ENCODE results near the gene SH3TC1.

Gene SH3TC1

DNA sequence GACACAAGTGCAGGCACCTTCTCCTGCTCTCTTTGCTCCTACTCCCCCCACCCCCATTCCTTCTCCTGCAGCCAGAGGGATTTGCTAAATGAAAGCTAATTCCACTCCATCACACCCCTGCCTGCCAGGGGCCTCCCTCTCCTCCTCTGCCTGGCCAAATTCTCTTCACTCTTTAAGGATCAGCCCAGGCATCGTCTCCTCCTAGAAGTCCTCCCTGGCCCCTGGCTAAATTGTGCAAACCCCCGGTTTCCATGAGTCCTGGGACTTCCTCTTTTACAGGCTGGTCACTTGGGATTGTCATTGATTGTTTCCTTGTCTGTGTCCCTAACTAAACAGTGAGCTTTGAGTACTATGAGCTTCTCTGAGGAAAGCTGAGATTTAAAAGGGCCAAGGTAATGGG is 31.8 kb upstream of the SH3TC1 start:
- TF ChIP-seq, protein P1, sequence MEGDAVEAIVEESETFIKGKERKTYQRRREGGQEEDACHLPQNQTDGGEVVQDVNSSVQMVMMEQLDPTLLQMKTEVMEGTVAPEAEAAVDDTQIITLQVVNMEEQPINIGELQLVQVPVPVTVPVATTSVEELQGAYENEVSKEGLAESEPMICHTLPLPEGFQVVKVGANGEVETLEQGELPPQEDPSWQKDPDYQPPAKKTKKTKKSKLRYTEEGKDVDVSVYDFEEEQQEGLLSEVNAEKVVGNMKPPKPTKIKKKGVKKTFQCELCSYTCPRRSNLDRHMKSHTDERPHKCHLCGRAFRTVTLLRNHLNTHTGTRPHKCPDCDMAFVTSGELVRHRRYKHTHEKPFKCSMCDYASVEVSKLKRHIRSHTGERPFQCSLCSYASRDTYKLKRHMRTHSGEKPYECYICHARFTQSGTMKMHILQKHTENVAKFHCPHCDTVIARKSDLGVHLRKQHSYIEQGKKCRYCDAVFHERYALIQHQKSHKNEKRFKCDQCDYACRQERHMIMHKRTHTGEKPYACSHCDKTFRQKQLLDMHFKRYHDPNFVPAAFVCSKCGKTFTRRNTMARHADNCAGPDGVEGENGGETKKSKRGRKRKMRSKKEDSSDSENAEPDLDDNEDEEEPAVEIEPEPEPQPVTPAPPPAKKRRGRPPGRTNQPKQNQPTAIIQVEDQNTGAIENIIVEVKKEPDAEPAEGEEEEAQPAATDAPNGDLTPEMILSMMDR (IDR thresholded peaks at IDR 0.05; ENCODE audit: low read depth, low read length, poor library complexity, severe bottlenecking) = no peak
- no peak for TF ChIP-seq EZH2phosphoT487 (IDR thresholded peaks at IDR 0.05; ENCODE audit: borderline replicate concordance, low read length)
- Histone ChIP-seq H3K4me1 (ENCODE audit: control insufficient read depth, low read length) (peaks cover 60% of the 10 kb centered on the region), H3K4me3 (ENCODE audit: low read length) (no peak overlapping the region), H3K27ac (ENCODE audit: low read depth, low read length) (no peak overlapping the region), H3K36me3 (ENCODE audit: control insufficient read depth, low read length) (no peaks in the 10 kb centered on the region), H3K9me2 (replicated peaks; ENCODE audit: control insufficient read depth, low read length) (no peaks in the 10 kb centered on the region), H3K79me2 (ENCODE audit: control insufficient read depth, low read length) (no peaks in the 10 kb centered on the region), H3K9me3 (ENCODE audit: control insufficient read depth, insufficient read depth, low read length) (peaks cover 13% of the 10 kb centered on the region), H4K20me1 (ENCODE audit: control insufficient read depth, insufficient read depth, low read depth, low read length) (no peaks in the 10 kb centered on the region), H3K4me2 (ENCODE audit: low read length) (no peak overlapping the region), H3F3A (ENCODE audit: control insufficient read depth, insufficient read depth) (0 out of 2 replicates have a peak, but pooled peaks cover 8% of the 10 kb centered on the region), H3K27me3 (ENCODE audit: control insufficient read depth, low read length) (no peaks in the 10 kb centered on the region)

DNA sequence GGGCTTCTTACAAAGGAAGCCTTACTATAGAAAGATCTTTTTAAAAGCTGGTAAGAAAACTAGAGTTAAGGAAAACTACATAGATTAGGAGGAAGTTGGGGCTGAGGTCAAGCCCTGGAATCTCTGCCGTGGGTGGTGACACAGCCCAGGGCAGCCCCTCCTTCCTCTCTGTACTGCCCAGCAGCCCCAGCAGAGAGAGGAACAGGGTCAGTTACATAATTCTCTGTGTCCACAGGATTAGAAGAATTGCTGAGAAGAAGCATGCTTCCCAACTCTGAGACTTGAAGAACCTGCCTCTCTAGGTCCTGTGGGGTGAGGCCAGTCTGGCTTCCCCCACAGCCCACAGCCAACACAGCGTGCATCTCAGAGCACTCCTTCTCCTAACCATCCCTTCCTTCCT is 31.3 kb upstream of the SH3TC1 start:
- H3K4me3 ChIP-seq (ENCODE audit: low read length) = no peak overlapping the region
- no peaks in the 10 kb centered on the region for H3K9me2 ChIP-seq (replicated peaks; ENCODE audit: control insufficient read depth, low read length)
- TF ChIP-seq, protein P1 (IDR thresholded peaks at IDR 0.05; ENCODE audit: low read depth, low read length, poor library complexity, severe bottlenecking) = no peak
- no peaks in the 10 kb centered on the region for H4K20me1 ChIP-seq (ENCODE audit: control insufficient read depth, insufficient read depth, low read depth, low read length)
- H3K36me3 ChIP-seq (ENCODE audit: control insufficient read depth, low read length) = no peaks in the 10 kb centered on the region
- no peak overlapping the region for H3K27ac ChIP-seq (ENCODE audit: low read depth, low read length)
- peaks cover 13% of the 10 kb centered on the region for H3K9me3 ChIP-seq (ENCODE audit: control insufficient read depth, insufficient read depth, low read length)
- 0 out of 2 replicates have a peak, but pooled peaks cover 8% of the 10 kb centered on the region for H3F3A ChIP-seq (ENCODE audit: control insufficient read depth, insufficient read depth)
- no peaks in the 10 kb centered on the region for H3K79me2 ChIP-seq (ENCODE audit: control insufficient read depth, low read length)
- no peak overlapping the region for H3K4me2 ChIP-seq (ENCODE audit: low read length)
- H3K4me1 ChIP-seq (ENCODE audit: control insufficient read depth, low read length) = peaks cover 60% of the 10 kb centered on the region
- no peaks in the 10 kb centered on the region for H3K27me3 ChIP-seq (ENCODE audit: control insufficient read depth, low read length)

DNA sequence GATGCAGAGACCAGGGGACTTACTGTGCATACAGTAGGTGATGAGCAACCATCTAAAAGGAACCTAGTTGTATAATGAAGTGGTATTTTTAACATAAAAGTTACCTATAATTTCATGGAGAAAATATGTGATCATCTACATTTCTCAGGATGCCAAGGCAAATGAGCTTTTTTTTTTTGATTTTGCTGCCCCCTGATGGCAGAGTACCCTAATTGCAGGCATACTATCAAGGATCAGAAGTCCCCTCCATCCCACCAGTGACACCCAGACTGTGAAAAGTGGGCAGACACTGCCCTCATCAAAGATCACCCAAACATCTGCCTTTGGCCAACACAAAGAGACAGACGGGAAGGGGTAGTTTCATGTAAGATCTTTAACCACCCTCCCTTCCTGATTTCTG is 30.9 kb upstream of the SH3TC1 start:
- Histone ChIP-seq H3F3A (ENCODE audit: control insufficient read depth, insufficient read depth) (0 out of 2 replicates have a peak, but pooled peaks cover 8% of the 10 kb centered on the region), H3K4me1 (ENCODE audit: control insufficient read depth, low read length) (peaks cover 59% of the 10 kb centered on the region), H3K4me3 (ENCODE audit: low read length) (no peak overlapping the region), H3K27me3 (ENCODE audit: control insufficient read depth, low read length) (no peaks in the 10 kb centered on the region), H3K79me2 (ENCODE audit: control insufficient read depth, low read length) (no peaks in the 10 kb centered on the region), H3K9me2 (replicated peaks; ENCODE audit: control insufficient read depth, low read length) (no peaks in the 10 kb centered on the region), H3K27ac (ENCODE audit: low read depth, low read length) (no peak overlapping the region), H4K20me1 (ENCODE audit: control insufficient read depth, insufficient read depth, low read depth, low read length) (no peaks in the 10 kb centered on the region), H3K36me3 (ENCODE audit: control insufficient read depth, low read length) (no peaks in the 10 kb centered on the region), H3K4me2 (ENCODE audit: low read length) (no peak overlapping the region), H3K9me3 (ENCODE audit: control insufficient read depth, insufficient read depth, low read length) (peaks cover 13% of the 10 kb centered on the region)
- TF ChIP-seq, protein P1 (IDR thresholded peaks at IDR 0.05; ENCODE audit: low read depth, low read length, poor library complexity, severe bottlenecking) = peak; percentile 86
- TF ChIP-seq EZH2phosphoT487 (IDR thresholded peaks at IDR 0.05; ENCODE audit: borderline replicate concordance, low read length) = no peak
